ENCODE data around the gene MYZAP. TPM values are rescaled to one million over a fixed set of nuclear protein-coding genes. Genes with fewer than 3 reads are reported as not detected.

Gene MYZAP
- total RNA-seq, 1 experiment from 2014 or later, result not detected

GRCh38 chr15:57637846-57638245 is 46.1 kb downstream of the MYZAP start:
- Histone ChIP-seq H3K36me3 (ENCODE audit: insufficient read depth, low read length, poor library complexity, severe bottlenecking) (no peaks in the 10 kb centered on the region), H3K9me3 (ENCODE audit: low read depth, low read length, poor library complexity, severe bottlenecking) (no peaks in the 10 kb centered on the region), H3K4me3 (ENCODE audit: low read depth, low read length, poor library complexity, severe bottlenecking) (no peak overlapping the region), H3K4me1 (ENCODE audit: insufficient read depth, low read length, poor library complexity, severe bottlenecking) (no peaks in the 10 kb centered on the region), H3K27me3 (replicated peaks; ENCODE audit: insufficient read depth, low read depth, low read length, poor library complexity) (peaks cover 1% of the 10 kb centered on the region), H3K27ac (ENCODE audit: low read depth, low read length, poor library complexity, severe bottlenecking) (no peak overlapping the region)
- CTCF ChIA-PET, result no interaction called here
- DNase-seq (ENCODE audit: low spot score), result no peak
- intact Hi-C loops (cut with micrococcal nuclease; ENCODE audit: unreplicated experiment), result no loop called here
- POLR2A ChIA-PET (ENCODE audit: low non-redundant PET), result no interaction called here
- BruUV-seq (replicated peaks), result no TSS peak
- no peak for TF ChIP-seq EZH2 (IDR thresholded peaks at IDR 0.05; ENCODE audit: borderline replicate concordance, low read depth, low read length, poor library complexity, severe bottlenecking)
- TF ChIP-seq, protein P1, sequence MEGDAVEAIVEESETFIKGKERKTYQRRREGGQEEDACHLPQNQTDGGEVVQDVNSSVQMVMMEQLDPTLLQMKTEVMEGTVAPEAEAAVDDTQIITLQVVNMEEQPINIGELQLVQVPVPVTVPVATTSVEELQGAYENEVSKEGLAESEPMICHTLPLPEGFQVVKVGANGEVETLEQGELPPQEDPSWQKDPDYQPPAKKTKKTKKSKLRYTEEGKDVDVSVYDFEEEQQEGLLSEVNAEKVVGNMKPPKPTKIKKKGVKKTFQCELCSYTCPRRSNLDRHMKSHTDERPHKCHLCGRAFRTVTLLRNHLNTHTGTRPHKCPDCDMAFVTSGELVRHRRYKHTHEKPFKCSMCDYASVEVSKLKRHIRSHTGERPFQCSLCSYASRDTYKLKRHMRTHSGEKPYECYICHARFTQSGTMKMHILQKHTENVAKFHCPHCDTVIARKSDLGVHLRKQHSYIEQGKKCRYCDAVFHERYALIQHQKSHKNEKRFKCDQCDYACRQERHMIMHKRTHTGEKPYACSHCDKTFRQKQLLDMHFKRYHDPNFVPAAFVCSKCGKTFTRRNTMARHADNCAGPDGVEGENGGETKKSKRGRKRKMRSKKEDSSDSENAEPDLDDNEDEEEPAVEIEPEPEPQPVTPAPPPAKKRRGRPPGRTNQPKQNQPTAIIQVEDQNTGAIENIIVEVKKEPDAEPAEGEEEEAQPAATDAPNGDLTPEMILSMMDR (conservative IDR thresholded peaks at IDR 0.05; ENCODE audit: low read depth, low read length), result no peak

DNA sequence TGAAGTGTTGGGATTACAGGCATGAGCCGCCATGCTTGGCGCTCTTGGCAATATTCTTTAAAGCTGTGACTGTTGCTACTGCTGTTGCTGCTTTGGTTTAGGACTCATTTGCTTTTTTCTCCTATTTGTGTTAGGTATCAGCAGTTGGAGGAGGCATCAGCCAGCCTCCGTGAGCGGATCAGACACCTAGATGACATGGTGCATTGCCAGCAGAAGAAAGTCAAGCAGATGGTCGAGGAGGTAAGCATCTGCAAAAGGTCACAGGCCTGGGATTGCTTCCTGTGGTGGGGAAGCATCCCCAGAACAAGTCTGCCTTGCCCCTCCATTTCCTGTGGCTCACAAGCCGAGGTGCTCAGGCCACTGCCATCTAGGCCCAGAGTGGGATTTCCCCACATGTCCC is 47.6 kb downstream of the MYZAP start:
- ChIA-PET CTCF (no interaction called here), POLR2A (ENCODE audit: low non-redundant PET) (no interaction called here)
- intact Hi-C loops (cut with micrococcal nuclease; ENCODE audit: unreplicated experiment), result no loop called here
- DNase-seq (ENCODE audit: low spot score), result no peak
- H3K36me3 ChIP-seq (ENCODE audit: insufficient read depth, low read length, poor library complexity, severe bottlenecking), result no peaks in the 10 kb centered on the region
- no peaks in the 10 kb centered on the region for H3K4me1 ChIP-seq (ENCODE audit: insufficient read depth, low read length, poor library complexity, severe bottlenecking)
- peaks cover 5% of the 10 kb centered on the region for H3K27me3 ChIP-seq (replicated peaks; ENCODE audit: insufficient read depth, low read depth, low read length, poor library complexity)
- no peak overlapping the region for H3K4me3 ChIP-seq (ENCODE audit: low read depth, low read length, poor library complexity, severe bottlenecking)
- TF ChIP-seq, protein P1 (conservative IDR thresholded peaks at IDR 0.05; ENCODE audit: low read depth, low read length), result no peak
- BruUV-seq (replicated peaks), result no TSS peak
- H3K9me3 ChIP-seq (ENCODE audit: low read depth, low read length, poor library complexity, severe bottlenecking), result no peaks in the 10 kb centered on the region
- no peak overlapping the region for H3K27ac ChIP-seq (ENCODE audit: low read depth, low read length, poor library complexity, severe bottlenecking)

DNA sequence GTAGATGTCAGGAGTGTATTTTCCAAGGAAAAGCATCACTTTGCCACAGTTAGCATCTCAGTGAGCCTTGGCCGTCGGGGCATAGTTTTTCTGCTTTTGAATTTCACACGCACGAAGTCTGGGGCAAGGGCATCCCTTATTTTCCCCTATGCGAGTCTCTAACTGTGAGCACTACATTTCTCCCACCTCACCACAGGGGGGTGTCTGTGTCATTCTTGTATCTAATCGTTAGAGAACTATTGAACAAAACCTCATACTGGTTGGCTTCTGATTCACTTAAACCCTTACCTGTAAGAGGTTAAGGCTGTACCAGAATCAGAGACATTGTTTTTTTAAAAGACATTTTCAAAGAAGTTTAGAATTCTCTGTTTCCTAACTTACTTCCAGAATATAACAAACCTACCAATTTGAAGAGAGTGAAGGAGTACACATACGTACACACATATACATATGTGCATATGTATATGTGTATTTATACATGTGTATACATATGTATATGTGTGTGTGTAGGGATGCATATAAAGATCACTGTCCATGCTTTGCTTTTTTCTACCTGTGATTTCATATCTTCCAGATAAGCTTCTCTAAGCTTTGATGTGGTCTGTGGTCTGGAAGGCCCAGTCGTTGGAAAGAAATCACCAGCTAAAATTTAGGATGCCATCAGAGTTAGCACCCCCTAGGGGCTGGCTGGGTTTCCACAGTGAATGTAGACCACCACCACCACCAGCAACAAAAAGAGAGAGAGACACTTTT is 49.4 kb downstream of the MYZAP start:
- peak; percentile 50 for DNase-seq (ENCODE audit: low spot score)
- POLR2A ChIA-PET (ENCODE audit: low non-redundant PET), result no interaction called here

More for the DNA sequence above, 49.4 kb downstream of the MYZAP start:
- Histone ChIP-seq H3K27me3 (replicated peaks; ENCODE audit: insufficient read depth, low read depth, low read length, poor library complexity) (peaks cover 5% of the 10 kb centered on the region), H3K36me3 (ENCODE audit: insufficient read depth, low read length, poor library complexity, severe bottlenecking) (no peaks in the 10 kb centered on the region), H3K4me3 (ENCODE audit: low read depth, low read length, poor library complexity, severe bottlenecking) (no peak overlapping the region), H3K27ac (ENCODE audit: low read depth, low read length, poor library complexity, severe bottlenecking) (no peak overlapping the region), H3K9me3 (ENCODE audit: low read depth, low read length, poor library complexity, severe bottlenecking) (no peaks in the 10 kb centered on the region), H3K4me1 (ENCODE audit: insufficient read depth, low read length, poor library complexity, severe bottlenecking) (no peaks in the 10 kb centered on the region)
- BruUV-seq (replicated peaks), result no TSS peak
- CTCF ChIA-PET, result interaction anchor here (0.5 to 0.7 kb wide), 2 partner anchors 91 to 429 kb away, joined by 3 to 4 read pairs; no protein-coding TSS in a partner anchor
- no peak for TF ChIP-seq EZH2 (IDR thresholded peaks at IDR 0.05; ENCODE audit: borderline replicate concordance, low read depth, low read length, poor library complexity, severe bottlenecking)
- TF ChIP-seq, protein P1 (conservative IDR thresholded peaks at IDR 0.05; ENCODE audit: low read depth, low read length), result peak; percentile 52
- intact Hi-C loops (cut with micrococcal nuclease; ENCODE audit: unreplicated experiment), result no loop called here
